Uterus (tissue), 2 donors: ENCODE measurements around the gene PAFAH2.

Experiments used
- CTCF ChIP-seq, 4 experiments: fragments of 200-600 bp in 2 of 4; fragments of 450-650 bp in 2 of 4; sonication (generic) in 2 of 4; IDR thresholded peaks; one replicate each; pipeline ENCODE4 v1.5.1; 2016 to 2019; ENCODE audit warnings: antibody characterized with exemption in 4 of 4, mild to moderate bottlenecking in 2 of 4, moderate library complexity in 1 of 4
- POLR2A ChIP-seq, 2 donors: fragments of 450-650 bp; IDR thresholded peaks; one replicate each; pipeline ENCODE4 v1.6.1; 2016; ENCODE audit warnings: antibody characterized with exemption in 2 of 2, mild to moderate bottlenecking in 1 of 2, moderate library complexity in 1 of 2

DNA sequence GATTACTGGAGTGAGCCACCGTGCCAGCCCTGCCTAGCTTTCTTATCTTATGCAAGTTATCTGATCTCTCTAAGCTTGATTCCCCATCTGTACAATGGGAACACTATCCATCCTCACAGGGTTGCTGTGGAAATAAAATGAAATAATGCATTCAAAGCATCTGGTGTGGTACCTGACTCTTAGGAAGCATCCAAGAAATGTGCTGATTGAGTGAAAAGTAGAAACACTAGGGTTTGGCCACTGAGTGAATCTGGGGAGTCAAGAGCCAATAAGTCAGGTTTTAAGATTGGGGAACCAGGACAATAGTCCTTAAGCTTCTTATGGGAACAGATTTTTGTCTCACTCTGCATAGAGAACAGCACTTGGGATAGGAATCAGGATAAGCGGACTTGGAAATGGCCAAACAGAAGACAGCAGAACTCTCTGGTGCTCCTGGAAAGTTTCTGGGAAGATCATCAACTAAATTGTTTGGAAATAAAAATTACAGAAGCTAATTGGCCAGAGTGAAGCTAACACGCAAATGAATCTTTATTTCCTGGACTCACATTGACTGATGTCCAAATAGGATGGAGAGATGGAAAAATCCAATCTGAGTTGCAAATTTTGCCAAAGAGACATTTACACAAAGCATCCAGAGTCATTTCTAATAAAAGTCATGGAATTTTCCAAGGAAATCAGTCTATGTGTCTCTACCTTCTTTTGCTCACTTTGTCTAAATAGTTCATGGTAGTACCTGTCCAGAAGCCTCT is 3.3 kb downstream of the PAFAH2 start:
- TF ChIP-seq CTCF (IDR thresholded peaks at IDR 0.05) (no peak), POLR2A (IDR thresholded peaks at IDR 0.05) (no peak)
